Fibroblast of villous mesenchyme (primary cell): ENCODE results near the gene CNKSR2. TPM values are rescaled to one million over a fixed set of nuclear protein-coding genes. Genes with fewer than 3 reads are reported as not detected.
A peak's percentile ranks its signal among the peaks of the same experiment; 100 is the strongest.

Experiments used
- DNase-seq: peaks from one replicate; pipeline ENCODE4 v3.0.0-alpha.2; 2010; ENCODE audit warnings: low read depth
- H3K4me3 ChIP-seq: 2 replicates; pipeline ENCODE4 v1.5.1; 2011; ENCODE audit warnings: low read depth, mild to moderate bottlenecking, low read length
- CTCF ChIP-seq: IDR thresholded peaks from 2 replicates; pipeline ENCODE4 v1.5.1; 2012; ENCODE audit warnings: low read depth, mild to moderate bottlenecking, low read length; ENCODE audit not compliant: insufficient read depth
- total RNA-seq: library from RNA; depleted of rRNA; stranded (reverse); fragments of >200 nt; gene quantifications from 2 replicates; pipeline ENCODE4 v1.2.3, GENCODE V29; 2012

Gene CNKSR2
- total RNA-seq, 1 donor: 4.7 TPM

GRCh38 chrX:21616386-21616785, 242.2 kb downstream of the CNKSR2 start:
- TF ChIP-seq CTCF: no peak
- no peak overlapping the region for H3K4me3 ChIP-seq
- DNase-seq: no peak

GRCh38 chrX:21620234-21620633, 246.0 kb downstream of the CNKSR2 start:
- no peak overlapping the region for H3K4me3 ChIP-seq
- no peak for DNase-seq
- no peak for TF ChIP-seq CTCF

GRCh38 chrX:21623778-21624501, 249.7 kb downstream of the CNKSR2 start:
- no peak for DNase-seq
- no peak for TF ChIP-seq CTCF
- H3K4me3 ChIP-seq: no peak overlapping the region

GRCh38 chrX:21632027-21632426, 257.8 kb downstream of the CNKSR2 start:
- no peak for DNase-seq
- TF ChIP-seq CTCF: no peak
- H3K4me3 ChIP-seq: no peak overlapping the region

GRCh38 chrX:21638311-21638710, 264.1 kb downstream of the CNKSR2 start:
- no peak overlapping the region for H3K4me3 ChIP-seq
- DNase-seq: peak; percentile 23
- no peak for TF ChIP-seq CTCF

GRCh38 chrX:21639775-21640174, 265.6 kb downstream of the CNKSR2 start:
- TF ChIP-seq CTCF: no peak
- no peak for DNase-seq
- no peak overlapping the region for H3K4me3 ChIP-seq

- TF ChIP-seq CTCF: no peak
- H3K4me3 ChIP-seq: no peak overlapping the region
- DNase-seq: no peak
These were observed 271.2 kb downstream of the CNKSR2 start for GRCh38 chrX:21645431-21645830.
